ENCODE measurements around the gene TTC21A. TPM values are rescaled to one million over a fixed set of nuclear protein-coding genes. Genes with fewer than 3 reads are reported as not detected.

The TTC21A gene
- total RNA-seq, 1 experiment from 2014 or later: 7.7 TPM

DNA sequence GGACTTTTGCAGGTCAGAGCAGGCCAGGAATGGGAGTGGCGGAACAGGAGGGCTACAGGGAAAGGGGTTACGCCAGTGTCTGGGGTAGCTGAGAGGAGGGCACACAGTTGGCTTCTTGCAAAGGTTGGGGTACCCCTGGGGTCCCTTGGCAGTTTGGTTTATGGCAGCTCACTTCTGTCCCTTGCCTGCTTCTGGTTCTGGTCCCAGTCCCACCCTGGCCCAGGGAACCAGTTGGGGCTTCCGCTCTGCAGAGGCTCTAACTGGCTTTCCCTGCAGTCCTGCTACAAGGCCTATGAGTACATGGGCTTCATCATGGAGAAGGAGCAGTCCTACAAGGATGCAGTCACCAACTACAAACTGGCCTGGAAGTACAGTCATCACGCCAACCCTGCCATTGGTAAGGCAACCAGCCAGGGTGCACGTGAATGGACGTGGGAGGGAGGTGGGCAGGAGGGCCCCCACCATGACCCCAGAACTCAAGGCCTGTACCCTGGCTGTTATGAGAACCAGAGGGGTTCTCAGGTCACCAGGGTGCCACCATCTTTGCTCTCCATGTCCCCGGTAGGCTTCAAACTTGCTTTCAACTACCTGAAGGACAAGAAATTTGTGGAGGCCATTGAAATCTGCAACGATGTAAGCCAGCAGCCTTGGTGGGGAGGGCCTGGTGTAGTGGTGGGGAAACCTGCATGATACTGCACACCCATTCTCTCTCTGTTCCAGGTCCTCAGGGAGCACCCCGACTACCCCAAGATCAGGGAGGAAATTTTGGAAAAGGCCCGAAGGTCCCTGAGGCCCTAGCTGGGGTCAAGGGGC lies 30.7 kb downstream of the TTC21A start:
- ATAC-seq (no peak), DNase-seq (ENCODE audit: low read depth, low spot score) (no peak)
- Histone ChIP-seq H3K4me3 (ENCODE audit: low read depth in 2 of 2, low read length in 2 of 2) (no peak overlapping the region), H3K36me3 (ENCODE audit: control insufficient read depth, insufficient read depth, low read length) (no peaks in the 10 kb centered on the region), H3K27me3 (ENCODE audit: control insufficient read depth, insufficient read depth, low read length) (no peaks in the 10 kb centered on the region), H3K27ac (ENCODE audit: low read length) (no peak overlapping the region), H3K9me3 (ENCODE audit: control insufficient read depth, insufficient read depth, low read depth, low read length) (no peaks in the 10 kb centered on the region), H3K4me1 (ENCODE audit: control insufficient read depth, insufficient read depth, low read length) (no peaks in the 10 kb centered on the region)
- BruUV-seq (replicated peaks): no TSS peak
- CTCF ChIA-PET: no interaction called here
- TF ChIP-seq SIN3A (IDR thresholded peaks at IDR 0.05; ENCODE audit: borderline replicate concordance, insufficient read depth, low read depth, low read length): no peak
- TF ChIP-seq, protein P1, sequence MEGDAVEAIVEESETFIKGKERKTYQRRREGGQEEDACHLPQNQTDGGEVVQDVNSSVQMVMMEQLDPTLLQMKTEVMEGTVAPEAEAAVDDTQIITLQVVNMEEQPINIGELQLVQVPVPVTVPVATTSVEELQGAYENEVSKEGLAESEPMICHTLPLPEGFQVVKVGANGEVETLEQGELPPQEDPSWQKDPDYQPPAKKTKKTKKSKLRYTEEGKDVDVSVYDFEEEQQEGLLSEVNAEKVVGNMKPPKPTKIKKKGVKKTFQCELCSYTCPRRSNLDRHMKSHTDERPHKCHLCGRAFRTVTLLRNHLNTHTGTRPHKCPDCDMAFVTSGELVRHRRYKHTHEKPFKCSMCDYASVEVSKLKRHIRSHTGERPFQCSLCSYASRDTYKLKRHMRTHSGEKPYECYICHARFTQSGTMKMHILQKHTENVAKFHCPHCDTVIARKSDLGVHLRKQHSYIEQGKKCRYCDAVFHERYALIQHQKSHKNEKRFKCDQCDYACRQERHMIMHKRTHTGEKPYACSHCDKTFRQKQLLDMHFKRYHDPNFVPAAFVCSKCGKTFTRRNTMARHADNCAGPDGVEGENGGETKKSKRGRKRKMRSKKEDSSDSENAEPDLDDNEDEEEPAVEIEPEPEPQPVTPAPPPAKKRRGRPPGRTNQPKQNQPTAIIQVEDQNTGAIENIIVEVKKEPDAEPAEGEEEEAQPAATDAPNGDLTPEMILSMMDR (IDR thresholded peaks at IDR 0.05): no peak
- no peak for TF ChIP-seq TCF7L2 (IDR thresholded peaks at IDR 0.05; ENCODE audit: low read depth, low read length)
- TF ChIP-seq, protein P2, sequence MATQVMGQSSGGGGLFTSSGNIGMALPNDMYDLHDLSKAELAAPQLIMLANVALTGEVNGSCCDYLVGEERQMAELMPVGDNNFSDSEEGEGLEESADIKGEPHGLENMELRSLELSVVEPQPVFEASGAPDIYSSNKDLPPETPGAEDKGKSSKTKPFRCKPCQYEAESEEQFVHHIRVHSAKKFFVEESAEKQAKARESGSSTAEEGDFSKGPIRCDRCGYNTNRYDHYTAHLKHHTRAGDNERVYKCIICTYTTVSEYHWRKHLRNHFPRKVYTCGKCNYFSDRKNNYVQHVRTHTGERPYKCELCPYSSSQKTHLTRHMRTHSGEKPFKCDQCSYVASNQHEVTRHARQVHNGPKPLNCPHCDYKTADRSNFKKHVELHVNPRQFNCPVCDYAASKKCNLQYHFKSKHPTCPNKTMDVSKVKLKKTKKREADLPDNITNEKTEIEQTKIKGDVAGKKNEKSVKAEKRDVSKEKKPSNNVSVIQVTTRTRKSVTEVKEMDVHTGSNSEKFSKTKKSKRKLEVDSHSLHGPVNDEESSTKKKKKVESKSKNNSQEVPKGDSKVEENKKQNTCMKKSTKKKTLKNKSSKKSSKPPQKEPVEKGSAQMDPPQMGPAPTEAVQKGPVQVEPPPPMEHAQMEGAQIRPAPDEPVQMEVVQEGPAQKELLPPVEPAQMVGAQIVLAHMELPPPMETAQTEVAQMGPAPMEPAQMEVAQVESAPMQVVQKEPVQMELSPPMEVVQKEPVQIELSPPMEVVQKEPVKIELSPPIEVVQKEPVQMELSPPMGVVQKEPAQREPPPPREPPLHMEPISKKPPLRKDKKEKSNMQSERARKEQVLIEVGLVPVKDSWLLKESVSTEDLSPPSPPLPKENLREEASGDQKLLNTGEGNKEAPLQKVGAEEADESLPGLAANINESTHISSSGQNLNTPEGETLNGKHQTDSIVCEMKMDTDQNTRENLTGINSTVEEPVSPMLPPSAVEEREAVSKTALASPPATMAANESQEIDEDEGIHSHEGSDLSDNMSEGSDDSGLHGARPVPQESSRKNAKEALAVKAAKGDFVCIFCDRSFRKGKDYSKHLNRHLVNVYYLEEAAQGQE (IDR thresholded peaks at IDR 0.05; ENCODE audit: insufficient read depth in 1 of 2, low read depth in 2 of 2, low read length in 1 of 2): no peak
- no peak for TF ChIP-seq POLR2AphosphoS5 (IDR thresholded peaks at IDR 0.05; ENCODE audit: low read depth, low read length)
- POLR2A ChIA-PET: no interaction called here
- intact Hi-C loops (cut with micrococcal nuclease; ENCODE audit: unreplicated experiment) (no loop called here), in situ Hi-C loops (cut with HindIII; ENCODE audit: low pct_unique_long_range_greater_than_20kb, low sequenced_read_pairs) (no loop called here)

DNA sequence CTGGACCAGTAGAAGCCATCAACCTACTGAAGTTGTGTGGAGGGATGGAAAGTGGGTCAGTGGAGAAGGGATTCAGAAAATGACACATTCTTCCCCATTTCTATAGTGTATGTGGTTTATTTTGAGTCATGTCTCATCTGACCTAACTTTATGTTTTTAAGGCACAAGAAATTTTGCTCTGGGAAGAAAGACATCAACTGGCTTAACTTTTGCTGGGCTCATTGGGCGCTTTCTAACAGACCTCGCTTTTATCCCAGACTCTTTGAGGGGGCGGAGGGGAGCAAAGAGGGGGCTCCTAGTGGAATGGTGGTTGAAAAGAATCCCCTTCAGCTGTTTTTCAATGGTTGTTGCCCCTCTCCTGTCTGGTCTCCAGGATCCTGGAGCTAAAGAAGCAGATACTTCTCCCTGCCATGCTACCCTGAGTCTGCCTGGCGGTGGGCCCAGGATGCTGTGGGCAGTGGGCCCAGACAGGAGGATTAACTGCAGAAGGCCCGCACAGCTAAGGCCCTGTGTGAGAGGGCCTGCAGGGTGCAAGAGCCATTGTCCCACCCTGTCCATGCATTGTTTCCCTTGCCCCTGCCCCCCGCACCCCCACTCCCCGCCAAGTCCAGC lies 31.4 kb downstream of the TTC21A start:
- H3K27me3 ChIP-seq (ENCODE audit: control insufficient read depth, insufficient read depth, low read length): no peaks in the 10 kb centered on the region
- ChIA-PET POLR2A (no interaction called here), CTCF (no interaction called here)
- in situ Hi-C loops (cut with HindIII; ENCODE audit: low pct_unique_long_range_greater_than_20kb, low sequenced_read_pairs): no loop called here
- no peak overlapping the region for H3K4me3 ChIP-seq (ENCODE audit: low read depth in 2 of 2, low read length in 2 of 2)
- H3K27ac ChIP-seq (ENCODE audit: low read length): no peak overlapping the region
- ATAC-seq: no peak
- intact Hi-C loops (cut with micrococcal nuclease; ENCODE audit: unreplicated experiment): no loop called here
- DNase-seq (ENCODE audit: low read depth, low spot score): no peak
- TF ChIP-seq TCF7L2 (IDR thresholded peaks at IDR 0.05; ENCODE audit: low read depth, low read length): no peak
- TF ChIP-seq, protein P2 (IDR thresholded peaks at IDR 0.05; ENCODE audit: insufficient read depth in 1 of 2, low read depth in 2 of 2, low read length in 1 of 2): no peak
- TF ChIP-seq POLR2AphosphoS5 (IDR thresholded peaks at IDR 0.05; ENCODE audit: low read depth, low read length): no peak
- TF ChIP-seq, protein P1 (IDR thresholded peaks at IDR 0.05): no peak
- TF ChIP-seq SIN3A (IDR thresholded peaks at IDR 0.05; ENCODE audit: borderline replicate concordance, insufficient read depth, low read depth, low read length): no peak
- H3K9me3 ChIP-seq (ENCODE audit: control insufficient read depth, insufficient read depth, low read depth, low read length): no peaks in the 10 kb centered on the region
- no peaks in the 10 kb centered on the region for H3K4me1 ChIP-seq (ENCODE audit: control insufficient read depth, insufficient read depth, low read length)
- no TSS peak for BruUV-seq (replicated peaks)
- no peaks in the 10 kb centered on the region for H3K36me3 ChIP-seq (ENCODE audit: control insufficient read depth, insufficient read depth, low read length)

Measured in Panc1 (cell line).